Stimulated activated CD8-positive, alpha-beta memory T cell treated with anti-CD3 and anti-CD28 coated beads, Interleukin-7, amount 100 ng/mL, for 48 hours (primary cell): ENCODE data around the gene ASAP2.

Source experiments
- DNase-seq, 2 donors: peaks; one replicate each; pipeline ENCODE4 v3.0.0-alpha.2; 2020; ENCODE audit warnings: low read depth in 1 of 2; ENCODE audit errors: extremely low read depth in 1 of 2

ASAP2 gene

DNA sequence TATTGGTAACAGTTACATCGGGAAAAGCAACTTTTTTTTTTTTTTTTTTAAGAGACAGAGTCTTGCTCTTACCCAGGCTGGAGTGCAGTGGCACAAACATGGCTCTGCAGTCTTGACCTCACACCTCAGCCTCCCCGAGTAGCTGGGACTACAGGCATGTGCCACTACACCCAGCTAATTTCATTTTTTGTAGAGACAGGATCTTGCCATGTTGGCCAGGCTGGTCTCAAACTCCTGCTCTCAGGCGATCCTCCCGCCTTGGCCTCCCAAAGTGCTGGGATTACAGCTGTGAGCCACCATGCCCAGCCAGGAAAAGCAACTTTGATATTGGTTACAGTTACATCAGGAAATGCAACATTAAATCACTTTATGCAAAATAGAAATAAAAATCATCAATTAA, 212.1 kb downstream of the ASAP2 start:
- no peak for DNase-seq

DNA sequence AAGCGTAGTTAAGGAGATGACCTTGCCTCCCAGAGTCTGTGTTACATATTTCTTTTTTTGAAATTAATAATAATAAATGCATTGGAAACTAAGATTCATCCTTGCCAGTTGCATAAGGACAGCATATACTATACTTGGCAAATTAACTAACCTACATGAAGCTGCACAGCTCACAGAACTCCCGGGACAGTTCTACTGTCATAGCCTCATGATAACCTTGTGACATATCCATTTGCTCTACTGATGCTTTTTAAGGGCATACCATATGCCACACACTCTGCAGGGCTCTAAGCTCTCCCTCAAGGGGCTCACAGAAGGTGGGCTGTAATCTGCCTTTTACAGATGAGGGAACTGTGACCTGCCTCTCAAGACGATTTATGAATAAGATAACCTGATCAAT, 212.9 kb downstream of the ASAP2 start:
- no peak for DNase-seq

DNA sequence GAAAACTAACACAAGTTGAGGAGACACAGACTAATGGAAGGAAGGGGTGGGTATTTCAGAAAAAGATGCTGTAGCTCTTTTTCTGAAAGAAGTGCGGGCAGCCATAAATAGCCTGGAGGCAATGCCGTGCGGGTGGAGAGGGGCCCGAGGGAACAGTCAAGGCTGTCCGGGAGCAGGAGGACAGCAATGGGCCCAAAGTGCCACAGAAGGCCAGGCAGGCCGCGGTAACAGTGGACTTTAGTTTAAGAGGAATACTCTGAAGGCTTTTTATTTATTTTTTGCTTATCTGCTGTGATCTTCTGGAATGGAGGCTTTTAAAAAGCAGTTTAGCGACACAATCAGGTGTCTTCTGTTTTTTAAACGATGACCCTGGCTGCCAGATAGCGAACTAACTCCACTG, 213.9 kb downstream of the ASAP2 start:
- no peak for DNase-seq

DNA sequence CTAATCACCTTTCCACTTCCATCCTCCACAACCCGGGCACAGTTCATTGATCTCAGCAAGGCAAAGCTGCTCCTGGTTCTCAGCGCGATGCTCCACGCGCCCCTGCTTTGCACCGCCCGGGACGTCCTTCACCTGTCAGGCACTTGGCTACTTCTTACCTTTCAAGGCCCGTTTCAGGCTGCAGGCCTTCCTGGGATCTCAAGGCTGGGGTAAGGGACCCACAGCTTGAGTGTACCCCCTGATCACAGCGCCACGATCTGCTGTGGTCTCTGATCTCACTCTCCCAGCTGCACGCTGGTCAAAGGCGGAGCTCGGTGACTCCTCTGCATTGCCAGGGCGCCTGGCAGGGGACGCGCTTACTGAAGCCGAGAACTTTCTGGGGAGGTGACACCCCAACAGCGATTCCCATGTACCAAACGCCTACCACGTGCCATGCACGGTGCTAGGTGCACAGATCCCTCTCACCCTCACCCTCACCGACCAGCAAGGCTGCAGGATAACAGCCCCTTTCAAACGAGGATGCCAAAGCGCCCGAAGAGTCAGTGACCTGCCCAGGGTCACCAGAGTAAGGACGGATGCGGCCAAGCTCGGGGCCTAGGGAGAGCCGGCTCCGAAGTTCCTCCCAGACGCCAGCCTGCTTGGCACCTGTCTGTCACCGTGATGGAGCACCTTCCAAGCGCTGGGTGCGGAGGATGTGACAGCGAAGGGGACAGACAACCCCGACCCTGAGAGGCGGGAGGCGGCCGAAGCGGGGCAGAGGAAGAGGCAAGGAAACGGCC, 215.9 kb downstream of the ASAP2 start:
- peak; percentile 25 to 57 for DNase-seq

DNA sequence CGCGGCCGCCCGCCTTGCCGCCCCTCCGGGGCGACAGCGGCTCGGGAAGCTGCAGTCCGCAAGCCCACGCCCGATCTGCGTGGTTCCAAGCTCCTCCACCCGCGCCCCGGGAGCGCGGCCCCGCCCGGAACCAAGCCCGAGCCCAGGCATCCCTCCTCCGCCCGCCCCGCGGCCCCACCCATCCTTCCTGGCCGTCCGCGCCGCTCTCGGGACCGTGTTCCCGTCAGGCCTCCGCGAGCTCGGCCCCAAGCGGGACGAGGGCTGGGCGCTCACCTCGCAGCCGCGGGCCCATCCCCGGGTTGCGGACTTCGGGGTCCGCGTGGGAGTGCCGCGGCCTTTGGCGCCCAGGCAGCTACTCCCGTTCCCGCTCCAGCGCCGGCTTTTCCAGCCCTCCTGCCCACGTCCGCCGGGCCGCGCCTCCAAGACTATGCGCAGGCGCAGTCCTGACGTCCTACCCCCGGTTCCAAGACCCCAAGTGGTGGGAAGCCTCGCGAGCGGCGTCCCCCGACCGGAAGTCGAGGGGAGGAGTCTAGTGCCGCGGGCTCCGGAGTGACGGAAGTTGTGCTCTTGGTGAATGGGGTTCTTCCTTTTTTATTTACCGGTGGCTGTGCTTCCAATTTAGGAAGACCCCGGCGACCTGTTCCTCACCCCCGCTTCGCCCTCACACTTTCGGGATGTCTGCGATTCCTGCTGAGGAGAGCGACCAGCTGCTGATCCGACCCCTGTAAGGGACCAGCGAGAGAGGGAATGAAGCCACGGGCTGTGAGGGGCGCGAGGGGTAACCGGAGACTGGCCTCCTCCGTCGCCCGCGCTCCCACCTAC, 216.7 kb downstream of the ASAP2 start, which contains the start of the genes CPSF3 and ITGB1BP1:
Gene CPSF3 (plus strand): TSS at position 555 of the 822 bp plus-strand sequence. CDS start 120 bp downstream, at position 675.
Gene ITGB1BP1 (minus strand): TSS at position 429 of the 822 bp plus-strand sequence. CDS start 4,831 bp downstream, outside the sequence.
- DNase-seq, result peak; percentile 95 to 97

DNA sequence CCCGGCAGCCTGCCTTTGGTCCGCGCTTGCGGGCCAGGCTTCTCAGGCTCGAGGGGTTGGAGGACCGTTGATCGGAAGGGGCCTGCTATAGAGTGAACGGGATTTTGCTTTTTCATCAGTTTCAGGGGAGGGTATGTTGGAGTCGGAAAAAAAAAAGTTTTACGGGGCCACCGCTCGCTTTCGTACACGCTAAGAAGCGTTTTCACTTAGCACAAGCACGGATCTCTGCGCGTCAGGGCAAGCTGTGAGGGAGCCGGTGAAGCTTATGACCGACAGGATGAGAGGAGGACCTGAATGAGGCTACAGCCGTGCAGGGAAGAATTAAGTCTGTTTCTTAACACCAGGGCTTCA, 217.3 kb downstream of the ASAP2 start:
- no peak for DNase-seq

DNA sequence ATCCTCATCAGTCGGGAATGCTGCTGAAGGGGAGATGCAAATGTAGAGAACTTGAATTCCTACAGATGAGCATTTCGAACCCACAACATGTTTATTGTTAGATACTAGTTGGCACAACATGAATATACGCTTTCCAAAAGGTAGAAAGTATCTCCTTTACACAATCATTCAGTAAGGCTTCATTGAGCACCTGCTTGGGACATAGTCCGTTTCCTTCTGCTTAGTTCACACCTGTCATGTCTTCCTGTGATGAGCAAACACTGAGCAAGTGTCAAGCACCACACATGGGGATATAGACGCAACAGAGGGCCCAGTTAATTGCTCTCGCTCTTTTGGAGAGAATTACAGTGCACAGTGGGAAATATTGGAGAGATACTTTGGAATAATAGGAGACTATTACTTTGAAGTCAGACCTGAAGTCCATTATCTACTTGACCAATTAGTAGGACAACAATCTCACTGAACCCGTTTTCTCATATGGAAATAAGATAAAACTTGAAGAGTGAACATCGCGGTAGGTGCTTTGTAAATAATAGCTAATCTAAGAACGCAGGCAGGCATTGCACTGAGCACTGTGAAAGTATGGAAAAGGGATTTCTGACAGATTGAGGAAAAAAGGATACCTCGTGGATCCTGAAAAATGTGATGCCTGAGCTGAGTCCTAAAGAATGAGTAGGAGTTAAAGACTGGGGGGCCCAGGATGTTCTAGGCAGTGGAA, 218.0 kb downstream of the ASAP2 start:
- no peak for DNase-seq

DNA sequence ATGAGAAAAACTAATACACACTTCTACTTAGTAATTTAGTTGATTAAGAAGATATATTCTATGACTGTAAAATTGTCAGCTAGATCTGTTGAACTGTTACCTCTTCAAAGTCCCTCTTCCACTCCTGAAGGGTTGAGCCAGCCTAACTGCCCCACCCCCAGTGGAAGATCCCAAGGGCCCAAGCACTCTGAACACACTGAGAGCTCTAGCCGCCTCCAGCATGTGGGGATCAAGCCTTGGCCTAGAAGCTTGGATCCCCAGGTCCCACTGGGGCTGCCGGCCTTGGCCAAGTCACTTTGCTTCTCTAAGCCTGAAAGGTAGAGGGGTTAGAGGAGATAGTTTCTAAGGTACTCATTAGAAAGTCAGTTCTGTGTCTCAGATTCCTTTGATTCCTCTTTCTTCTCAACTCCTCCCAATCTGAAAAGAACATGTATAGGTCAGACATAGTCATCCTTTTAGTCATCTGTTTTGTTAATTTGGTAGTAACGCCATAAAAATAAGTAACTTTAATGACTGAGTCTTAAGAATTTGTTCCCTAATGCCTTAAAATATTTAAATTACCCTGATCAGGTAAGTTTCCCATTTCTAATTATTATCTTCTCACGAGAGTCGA, 222.5 kb downstream of the ASAP2 start:
- no peak for DNase-seq

DNA sequence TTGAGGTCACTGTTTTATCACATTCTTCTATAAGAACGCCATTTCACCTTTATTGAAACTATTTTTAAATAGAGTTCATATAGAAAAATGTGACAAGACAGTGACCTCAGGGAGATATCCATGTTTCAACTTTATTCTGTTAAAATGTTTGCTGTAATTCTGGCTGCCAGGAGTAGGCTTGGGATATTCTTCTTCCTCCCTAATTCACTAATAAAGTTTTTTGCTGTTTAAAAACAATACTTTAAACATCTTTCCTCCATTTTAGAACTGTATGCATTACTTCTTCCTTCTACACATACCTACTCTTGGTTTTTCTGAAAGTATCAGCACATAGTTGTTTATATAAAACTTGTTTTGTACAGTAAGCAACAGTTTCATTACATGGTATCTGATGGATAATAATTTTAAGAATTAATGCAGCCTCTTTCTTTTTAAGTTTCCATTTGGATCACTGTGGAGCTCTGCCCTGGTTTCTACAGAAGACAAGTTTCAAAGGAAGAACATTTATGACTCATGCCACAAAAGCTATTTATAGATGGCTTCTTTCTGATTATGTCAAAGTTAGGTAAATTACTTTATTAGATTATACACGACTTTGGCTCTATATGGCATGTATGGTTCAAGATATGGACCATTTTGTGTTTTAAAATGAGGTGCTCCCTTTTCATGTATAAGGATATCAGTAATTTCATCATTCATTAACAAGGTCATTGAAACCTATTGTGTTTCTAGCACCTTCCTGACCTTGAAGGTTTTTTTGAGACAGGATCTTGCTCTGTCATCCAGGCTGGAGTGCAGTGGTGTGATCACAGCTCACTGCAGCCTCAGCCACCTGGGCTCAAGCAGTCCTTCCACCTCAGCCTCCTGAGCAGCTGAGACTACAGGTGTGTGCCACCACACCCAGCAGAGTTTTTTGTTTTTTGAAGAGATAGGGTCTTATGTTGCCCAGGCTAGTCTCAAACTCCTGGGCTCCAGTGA, 224.0 kb downstream of the ASAP2 start:
- DNase-seq, result no peak

DNA sequence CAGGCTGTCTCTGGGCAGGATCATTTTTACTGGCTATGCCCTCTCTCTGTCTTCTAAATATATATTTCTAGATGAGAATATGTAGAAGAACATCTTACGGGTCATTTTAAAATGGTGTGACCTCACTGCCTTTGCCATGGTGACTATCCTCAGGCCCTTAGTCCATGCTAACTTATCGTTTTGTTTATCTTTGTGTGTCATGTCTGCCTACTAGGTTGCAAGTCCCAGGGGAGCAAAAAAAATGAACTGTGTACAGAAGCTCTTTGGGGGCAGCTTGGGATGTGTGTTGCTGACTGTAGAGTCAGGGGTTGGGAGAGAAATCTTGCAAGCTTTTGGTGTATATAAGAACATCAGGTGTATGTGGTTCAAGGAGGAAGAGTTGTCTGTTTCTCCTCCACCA, 227.9 kb downstream of the ASAP2 start:
- DNase-seq, result no peak

DNA sequence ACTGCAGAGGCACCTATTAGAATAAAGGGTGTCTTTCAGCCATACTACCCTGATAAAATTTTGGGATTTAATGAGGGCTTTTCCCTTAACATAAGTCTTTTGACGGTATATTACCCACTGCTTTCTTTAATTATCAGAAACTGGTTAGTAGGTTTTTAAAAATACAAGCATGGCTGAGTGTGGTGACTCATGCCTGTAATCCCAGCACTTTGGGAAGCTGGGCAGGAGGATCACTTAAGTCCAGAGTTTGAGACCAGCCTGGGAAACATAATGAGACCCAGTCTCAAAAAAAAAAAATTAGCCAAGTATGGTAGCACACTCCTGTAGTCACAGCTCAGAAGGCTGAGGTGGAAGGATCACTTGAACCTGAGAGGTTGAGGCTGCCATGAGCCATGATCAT, 232.9 kb downstream of the ASAP2 start:
- no peak for DNase-seq

DNA sequence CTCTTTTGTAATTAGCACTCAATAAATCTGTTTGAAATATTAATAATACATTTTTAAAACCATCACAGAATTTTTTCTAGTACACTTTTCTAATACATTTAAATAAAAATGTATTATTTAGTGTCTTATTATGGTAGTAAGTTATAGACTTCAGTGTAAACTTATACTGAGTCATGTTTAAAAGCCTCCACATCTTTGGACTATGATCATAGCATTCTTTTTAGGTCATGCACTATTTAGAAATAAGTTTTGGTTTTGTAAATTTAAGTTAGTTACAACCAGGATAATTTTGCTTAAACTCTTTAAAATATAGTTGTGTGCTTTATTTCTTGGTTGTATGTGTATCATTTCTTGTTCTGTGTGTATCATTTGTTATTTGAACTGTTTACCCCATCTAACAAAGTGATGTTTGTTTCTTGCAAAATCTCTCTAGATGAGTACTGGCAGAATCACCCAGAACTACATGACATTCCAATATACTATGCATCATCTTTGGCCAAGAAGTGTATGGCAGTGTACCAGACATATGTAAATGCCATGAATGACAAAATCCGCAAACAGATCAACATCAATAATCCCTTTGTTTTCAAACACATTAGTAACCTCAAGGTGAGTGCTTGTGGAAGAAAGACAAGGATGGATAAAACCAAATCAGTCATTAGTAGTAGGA, 233.6 kb downstream of the ASAP2 start:
- no peak for DNase-seq

DNA sequence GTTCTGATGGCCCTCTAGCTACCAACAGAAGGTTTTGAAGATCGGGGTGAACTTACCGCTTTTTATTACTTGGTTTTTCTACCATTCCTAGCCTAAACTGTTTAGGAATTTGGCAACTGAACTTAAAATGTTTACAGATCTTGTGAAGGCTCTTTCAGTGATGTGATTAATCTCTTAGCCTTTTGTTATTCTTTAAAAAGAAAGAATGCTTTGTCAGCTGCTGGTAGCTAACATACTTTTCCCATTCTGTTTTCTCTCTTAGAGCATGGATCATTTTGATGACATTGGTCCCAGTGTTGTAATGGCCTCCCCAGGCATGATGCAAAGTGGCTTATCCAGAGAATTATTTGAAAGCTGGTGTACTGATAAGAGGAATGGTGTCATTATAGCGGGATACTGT, 234.9 kb downstream of the ASAP2 start:
- no peak for DNase-seq

DNA sequence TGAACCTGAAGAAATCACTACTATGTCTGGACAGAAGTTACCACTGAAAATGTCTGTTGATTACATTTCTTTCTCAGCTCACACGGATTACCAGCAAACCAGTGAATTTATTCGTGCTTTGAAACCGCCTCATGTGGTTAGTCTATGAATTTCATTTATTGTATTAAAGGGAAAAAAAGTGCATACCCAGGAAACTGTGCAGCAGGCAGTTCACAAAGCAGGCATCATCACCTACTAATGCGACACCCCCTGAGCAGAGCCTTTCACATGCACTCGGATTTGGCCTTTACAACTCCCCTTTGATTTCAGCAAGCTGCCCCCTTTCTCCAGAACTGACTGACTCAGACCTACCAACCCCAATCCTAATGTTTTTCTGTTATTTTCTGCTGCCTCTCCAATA, 236.9 kb downstream of the ASAP2 start:
- DNase-seq, result no peak

DNA sequence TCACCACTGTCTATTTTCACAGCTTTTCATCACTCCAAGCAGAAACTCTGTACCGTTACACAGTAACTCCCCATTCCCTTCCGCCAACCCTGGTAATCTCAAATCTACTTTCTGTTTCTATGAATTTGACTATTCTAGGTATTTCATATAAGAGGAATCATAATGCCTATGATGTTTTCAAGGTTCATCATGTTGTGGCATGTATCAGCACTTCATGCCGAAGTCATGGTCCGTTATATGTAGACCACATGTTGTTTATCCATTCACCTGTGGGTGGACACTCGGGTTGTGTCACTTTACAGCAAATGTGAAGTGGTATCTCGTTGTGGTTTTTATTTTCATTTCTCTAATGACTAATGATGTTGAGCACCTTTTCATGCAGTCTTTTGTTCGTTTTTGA, 238.5 kb downstream of the ASAP2 start:
- no peak for DNase-seq

DNA sequence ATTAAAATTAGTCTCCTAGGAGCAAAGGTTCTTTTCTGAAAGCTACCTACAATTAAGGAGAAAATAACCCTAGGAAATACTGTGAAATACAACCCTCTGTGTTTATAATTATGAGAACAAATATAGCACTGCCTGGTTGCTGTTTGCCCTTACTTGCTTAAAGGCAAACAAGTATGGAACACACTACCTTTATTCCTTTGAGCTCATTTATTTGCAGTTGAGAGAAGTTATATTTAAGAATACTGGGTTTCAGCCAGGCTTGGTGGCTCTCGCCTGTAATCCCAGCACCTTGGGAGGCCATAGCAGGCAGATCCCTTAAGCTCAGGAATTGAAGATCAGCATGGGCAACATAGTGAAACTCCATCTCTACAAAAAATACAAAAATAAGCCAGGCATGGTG, 244.6 kb downstream of the ASAP2 start:
- no peak for DNase-seq
